VCaP (cell line): Measurements from ENCODE around the gene ZNF778.

Experiments used
- H3K27ac ChIP-seq: fragments of 450-650 bp; 2 replicates; pipeline ENCODE4 v1.5.1; 2017
- CTCF ChIP-seq: fragments of 450-650 bp; conservative IDR thresholded peaks from 2 replicates; pipeline ENCODE4 v1.5.1; 2017; ENCODE audit warnings: mild to moderate bottlenecking, moderate library complexity

The ZNF778 gene

GRCh38 chr16:89285381-89285780 is 67.9 kb downstream of the ZNF778 start:
- no peak for TF ChIP-seq CTCF
- no peak overlapping the region for H3K27ac ChIP-seq

- no peak overlapping the region for H3K27ac ChIP-seq
- no peak for TF ChIP-seq CTCF
Measured at GRCh38 chr16:89286096-89286495, 68.6 kb downstream of the ZNF778 start.
